Activated T-cell treated with anti-CD3 and anti-CD28 coated beads for 1 hour (primary cell): ENCODE measurements around the gene CLDN11.

Experiments used
- DNase-seq: peaks from one replicate; pipeline ENCODE4 v3.0.0-alpha.2; 2020; ENCODE audit warnings: low read depth

CLDN11 gene

GRCh38 chr3:170470063-170471016 lies 51.7 kb downstream of the CLDN11 start:
- no peak for DNase-seq

GRCh38 chr3:170471149-170471548 lies 52.5 kb downstream of the CLDN11 start:
- DNase-seq, result no peak

DNA sequence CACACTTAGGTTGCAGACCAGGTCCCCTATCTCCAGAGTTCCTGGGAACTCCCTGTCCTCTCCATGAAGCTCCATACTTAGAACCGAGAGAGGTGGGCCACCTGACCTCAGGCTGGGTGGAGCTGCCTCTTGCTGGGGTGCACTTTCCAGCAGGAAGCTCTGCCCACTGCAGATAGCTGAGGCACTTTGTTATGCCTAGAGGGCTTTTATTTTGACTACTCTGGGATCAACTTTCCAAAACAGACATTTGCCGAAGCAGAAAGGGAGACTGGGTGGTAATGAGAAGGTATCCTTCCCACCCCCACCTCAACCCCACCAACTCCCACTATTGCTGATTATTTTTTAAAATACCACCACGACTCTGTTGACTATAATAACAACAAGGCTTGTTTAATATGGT lies 54.7 kb downstream of the CLDN11 start:
- no peak for DNase-seq

- no peak for DNase-seq
These were observed 56.5 kb downstream of the CLDN11 start for GRCh38 chr3:170475092-170475685.

DNA sequence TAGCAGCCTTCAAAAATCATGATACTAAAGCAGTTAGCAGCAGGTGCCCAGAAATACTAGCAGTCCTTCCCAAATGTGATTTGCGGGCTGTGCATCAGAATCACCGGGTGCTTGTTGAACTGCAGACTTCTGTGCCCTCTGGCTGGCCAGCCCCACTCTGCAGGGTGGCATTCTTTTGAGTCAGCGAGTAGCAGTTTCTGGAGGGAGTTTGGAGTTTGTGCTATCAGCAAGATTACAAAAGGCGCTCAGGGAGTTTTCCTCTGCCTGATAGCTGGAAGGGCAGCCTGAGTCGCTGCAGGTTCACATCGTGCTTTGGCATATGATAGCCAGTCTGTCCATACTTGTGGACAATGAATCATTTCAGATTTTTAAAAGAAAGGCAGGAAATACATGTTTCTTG lies 57.6 kb downstream of the CLDN11 start:
- DNase-seq, result no peak

GRCh38 chr3:170477395-170477794 lies 58.7 kb downstream of the CLDN11 start:
- no peak for DNase-seq

DNA sequence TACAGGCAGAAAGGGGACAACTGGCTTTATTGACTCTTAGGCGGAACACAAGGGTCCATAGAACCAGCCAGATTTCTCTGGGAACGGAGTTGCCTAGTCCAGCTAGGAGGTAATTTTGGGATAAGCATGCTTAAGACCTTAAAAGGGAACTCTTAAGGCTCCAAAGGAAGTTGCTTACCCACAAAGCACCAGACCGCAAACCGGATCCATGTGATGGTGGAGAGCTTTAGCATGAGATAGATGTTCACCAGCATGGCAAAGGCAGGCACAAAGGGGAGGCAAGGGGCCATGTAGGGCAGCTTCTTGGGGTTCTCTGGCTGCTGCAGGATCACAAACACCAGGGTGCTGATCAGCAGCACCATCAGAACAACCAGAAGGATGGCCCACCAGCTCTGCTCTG lies 61.4 kb downstream of the CLDN11 start:
- DNase-seq, result no peak

DNA sequence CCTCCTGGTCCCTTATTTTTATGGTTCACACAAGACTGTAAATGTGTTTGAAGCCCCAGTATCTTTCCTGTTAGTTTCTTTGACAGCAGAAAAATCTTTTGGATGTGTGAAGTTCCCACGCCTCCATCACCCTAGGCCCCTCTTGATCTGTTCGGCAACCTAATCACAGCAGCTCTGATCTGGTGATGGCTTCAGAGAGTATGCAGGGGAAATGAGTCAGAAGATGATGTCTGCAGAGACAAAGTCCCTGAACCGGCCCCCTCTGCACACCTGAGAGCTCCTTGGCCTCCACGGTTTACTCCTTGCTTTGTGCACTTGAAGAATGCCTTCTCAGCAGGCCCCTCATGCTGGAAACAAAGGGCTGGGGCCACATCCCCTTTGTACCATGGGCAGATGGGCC lies 63.5 kb downstream of the CLDN11 start:
- no peak for DNase-seq

- DNase-seq, result no peak
These were observed 65.0 kb downstream of the CLDN11 start for GRCh38 chr3:170483485-170484262.
